Measurements from ENCODE around the gene GPC1.

DNA sequence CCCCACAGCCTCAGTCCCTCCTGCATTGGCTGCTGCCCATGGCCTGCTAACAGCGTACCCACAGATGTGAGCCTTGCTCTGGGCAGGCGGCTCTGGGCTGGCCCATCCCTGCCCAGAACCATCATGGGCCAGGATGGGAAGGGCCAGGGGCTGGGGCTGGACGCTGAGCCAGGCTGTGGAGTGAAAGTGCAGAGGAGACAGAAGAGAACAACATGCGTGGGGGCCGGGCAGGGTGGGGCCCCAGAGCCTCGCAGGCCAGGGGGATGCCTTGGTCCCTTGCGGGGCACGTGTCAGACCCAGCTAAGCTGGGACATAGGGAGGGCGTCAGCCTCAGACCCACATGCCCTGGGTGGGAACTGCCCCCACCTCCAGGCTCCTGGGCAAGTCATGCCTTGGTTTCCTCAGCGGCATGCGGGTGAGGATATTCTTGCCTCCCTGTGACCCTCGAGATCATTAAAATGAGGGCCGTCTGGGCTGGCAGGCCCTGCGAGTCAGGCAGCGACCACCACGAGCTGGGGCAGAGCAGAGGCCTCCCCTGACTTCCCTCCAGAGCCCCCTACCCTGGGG lies 27.3 kb downstream of the GPC1 start:
- TF ChIP-seq POLR2A (IDR thresholded peaks at IDR 0.05; ENCODE audit: low read length) (no peak), GATA1 (IDR thresholded peaks at IDR 0.05; ENCODE audit: low read depth, low read length) (no peak)

All from erythroblast (primary cell).